ENCODE results near the gene CBY1. TPM values are rescaled to one million over a fixed set of nuclear protein-coding genes. Genes with fewer than 3 reads are reported as not detected.
"Not testable (repeated sequence)": the region's sequence is repeated elsewhere in the genome, so short reads cannot be mapped to it uniquely, and the experiment has no call there.

CBY1 gene
- total RNA-seq (2014; rRNA removed; shearing (Covaris generic)), result 20.4 and 25.0 TPM in 2 replicates

DNA sequence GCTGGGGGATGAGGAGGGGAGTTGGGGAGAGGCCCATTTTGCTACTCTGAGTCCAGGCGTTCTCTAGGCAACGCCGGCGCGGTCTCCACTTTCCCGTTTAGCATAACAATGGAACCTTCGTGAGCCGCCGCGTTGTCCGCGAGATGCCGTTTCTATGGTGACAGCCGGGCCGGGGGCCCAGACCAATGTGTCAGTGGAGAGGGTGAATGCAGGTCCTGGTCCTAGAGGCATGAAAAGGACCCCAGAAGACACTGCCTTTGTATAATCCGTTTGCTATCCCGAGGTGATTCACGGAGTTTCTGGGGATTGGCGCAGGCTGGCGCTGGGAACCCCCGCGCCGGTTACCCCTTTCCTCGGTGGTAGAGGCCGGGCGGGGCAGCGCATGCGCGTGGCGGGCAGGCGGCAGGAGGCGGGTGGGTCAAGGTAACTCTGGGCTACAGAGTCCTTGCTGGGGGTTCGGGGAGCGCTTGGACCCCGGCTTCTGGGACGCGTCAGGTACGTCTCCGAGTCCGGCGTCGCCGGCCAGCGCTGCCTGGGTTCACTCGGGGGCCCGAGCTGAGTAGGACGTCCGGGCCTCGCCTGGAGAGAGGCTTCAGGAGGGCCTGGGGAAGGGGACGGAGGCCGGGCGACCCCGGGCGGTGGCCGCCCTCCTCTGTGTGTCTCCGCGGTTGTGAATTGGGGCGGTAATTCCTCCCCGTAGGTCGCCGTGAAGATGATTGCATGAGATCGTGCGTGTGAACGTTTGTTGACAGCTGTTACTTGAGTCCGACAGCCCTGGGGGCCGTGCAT, at the start of gene CBY1, which contains the start of gene FAM227A:
TSS of gene CBY1 (plus strand) at position 383 of the 789 bp plus-strand sequence. CDS start 11,417 bp downstream, outside the sequence.
TSS of gene FAM227A (minus strand) at position 137 of the 789 bp plus-strand sequence. CDS start 6,224 bp downstream, outside the sequence.
- peak; percentile 81 for DNase-seq (ENCODE audit: low spot score)

DNA sequence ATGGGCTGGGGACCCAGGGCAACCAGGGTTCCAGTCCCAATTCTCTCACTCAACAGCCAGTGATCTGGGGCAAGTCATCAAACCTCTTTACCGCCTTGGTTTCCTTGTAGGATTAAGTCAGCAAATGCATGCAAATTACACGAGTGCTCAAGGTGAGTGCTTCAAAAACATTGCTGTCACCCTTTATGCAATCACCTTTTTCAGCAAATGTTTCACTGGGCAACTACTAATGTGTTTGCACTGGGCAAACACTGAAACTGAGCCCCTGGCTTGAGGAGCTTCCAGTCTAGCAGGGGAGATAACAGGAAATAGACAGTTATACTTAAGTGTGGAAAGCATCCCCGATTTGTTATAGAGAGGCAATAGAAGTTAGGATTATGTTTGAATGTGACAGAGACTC, 48.8 kb upstream of the CBY1 start:
- no peak for DNase-seq (ENCODE audit: low spot score)

DNA sequence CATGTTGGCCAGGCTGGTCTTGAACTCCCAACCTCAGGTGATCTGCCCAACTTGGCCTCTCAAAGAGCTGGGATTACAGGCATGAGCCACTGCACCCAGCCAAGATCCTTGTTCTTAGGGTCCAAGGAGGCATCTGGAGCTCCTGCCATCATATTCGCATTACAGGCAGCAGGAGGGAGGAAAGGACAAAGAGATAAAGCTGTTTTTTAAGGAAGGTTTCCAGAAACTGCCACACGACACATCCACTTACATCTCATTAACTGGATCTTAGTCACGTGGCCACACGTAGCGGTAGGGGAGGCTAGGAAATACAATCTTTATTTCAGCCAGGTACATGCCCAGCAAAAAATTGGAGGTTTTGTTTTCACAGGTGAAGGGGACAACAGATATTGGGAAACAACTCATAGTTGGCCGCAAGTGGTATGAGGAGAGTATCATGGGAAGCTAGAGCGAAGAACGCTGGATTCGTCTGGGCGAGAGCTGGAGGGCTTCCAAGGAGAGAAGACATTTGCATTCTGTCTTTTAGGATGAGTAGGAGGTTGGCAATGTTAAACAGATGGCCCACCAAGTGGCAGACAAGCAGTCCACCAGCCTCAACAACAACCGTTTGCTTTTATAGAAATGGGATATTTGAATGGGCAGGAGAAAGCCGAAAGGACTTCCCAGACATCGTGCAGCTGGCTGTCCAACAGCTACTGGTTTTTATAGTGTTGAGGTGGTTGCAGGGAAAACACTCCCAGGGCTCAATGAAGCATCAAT, 47.3 kb upstream of the CBY1 start:
- no peak for DNase-seq (ENCODE audit: low spot score)

DNA sequence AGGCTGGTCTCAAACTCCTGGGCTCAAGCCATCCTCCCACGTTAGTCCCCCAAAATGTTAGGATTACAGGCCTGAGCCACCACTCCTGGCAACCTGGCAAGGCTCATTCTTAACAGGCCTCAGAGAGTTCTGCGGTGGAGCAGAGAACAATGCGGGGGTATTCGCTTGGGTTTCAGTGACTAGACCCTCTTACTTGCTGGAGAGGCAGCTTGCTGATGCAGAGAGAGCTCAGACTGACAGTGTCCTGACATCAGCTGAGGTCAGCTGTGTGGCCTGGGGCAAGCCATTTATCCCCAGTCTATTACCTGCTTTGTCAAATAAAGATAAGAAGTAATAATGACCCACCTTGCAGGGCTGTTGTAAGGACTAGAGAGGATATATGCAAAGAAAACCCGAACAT, 46.2 kb upstream of the CBY1 start:
- no peak for DNase-seq (ENCODE audit: low spot score)

DNA sequence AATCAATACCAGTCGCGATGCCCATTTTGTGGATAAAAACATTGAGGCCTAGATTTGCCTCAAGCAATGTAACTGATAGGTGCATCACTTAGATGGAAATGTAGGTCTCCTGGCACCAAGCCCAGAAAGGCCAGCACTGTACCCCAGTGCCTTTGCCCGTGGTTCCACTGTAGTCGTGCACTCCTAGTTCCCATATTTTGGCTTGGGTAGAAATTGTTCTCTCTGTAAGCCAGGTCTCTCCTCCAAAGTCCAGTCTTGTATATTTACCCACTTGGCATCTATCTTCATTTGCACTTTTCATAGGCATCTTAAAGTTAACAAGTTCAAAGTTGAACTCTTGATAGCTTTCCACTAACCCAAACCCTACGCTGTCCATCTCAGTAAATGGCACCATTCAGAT, 44.9 kb upstream of the CBY1 start:
- no peak for DNase-seq (ENCODE audit: low spot score)

DNA sequence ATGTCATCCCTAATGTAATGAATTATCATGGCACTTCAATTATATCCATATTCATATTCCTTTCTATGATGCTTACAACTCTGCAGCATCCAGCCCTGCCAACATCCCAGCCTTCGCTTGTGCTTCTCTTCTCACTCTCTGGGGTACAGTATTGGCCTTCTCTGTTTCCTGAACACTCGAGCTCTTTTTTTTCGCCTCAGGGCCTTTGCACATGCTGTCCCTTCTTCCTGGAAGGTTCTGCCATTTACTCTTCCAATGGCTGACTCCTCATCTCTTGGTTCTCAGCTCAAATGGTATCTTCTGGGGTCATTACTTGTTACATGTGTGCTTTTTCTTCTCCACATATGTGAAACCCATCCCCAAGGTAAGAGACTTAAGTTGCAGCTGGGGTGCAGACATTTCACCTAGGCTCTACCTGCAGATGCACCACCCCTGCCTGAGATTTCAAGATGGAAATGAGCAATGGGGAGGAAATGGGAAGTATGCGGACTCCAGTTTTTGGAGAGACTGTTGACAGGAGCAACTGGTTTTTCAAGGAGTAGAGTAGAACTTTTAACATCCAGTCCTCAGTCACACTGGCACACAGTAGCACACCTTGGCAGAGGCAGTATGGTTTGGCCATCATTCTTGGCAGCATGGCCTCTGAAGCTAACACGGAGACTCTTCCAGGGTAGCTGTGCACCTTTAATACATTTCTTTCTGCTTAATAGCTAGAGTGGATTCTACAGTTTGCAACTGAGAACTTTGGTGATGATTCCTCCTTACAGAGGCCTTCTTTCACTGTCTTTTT, 44.0 kb upstream of the CBY1 start:
- DNase-seq (ENCODE audit: low spot score), result no peak

DNA sequence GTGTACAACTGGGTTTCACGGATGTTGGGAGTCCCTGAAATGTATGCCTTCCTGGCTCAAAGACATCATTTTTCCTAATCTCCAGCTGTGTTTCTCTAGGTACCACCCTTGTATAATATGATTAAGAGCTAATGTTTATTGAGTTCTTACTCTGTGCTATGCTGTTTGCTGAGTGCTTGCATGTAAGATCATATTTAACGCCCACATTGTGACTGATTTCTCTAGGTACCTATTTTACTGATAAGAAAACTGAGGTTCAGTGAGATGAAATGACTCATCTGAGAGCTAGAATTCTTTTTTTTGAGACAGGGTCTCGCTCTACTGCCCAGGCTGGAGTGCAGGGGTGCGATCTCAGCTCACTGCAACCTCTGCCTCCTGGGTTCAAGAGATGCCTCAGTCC, 42.9 kb upstream of the CBY1 start:
- no peak for DNase-seq (ENCODE audit: low spot score)

DNA sequence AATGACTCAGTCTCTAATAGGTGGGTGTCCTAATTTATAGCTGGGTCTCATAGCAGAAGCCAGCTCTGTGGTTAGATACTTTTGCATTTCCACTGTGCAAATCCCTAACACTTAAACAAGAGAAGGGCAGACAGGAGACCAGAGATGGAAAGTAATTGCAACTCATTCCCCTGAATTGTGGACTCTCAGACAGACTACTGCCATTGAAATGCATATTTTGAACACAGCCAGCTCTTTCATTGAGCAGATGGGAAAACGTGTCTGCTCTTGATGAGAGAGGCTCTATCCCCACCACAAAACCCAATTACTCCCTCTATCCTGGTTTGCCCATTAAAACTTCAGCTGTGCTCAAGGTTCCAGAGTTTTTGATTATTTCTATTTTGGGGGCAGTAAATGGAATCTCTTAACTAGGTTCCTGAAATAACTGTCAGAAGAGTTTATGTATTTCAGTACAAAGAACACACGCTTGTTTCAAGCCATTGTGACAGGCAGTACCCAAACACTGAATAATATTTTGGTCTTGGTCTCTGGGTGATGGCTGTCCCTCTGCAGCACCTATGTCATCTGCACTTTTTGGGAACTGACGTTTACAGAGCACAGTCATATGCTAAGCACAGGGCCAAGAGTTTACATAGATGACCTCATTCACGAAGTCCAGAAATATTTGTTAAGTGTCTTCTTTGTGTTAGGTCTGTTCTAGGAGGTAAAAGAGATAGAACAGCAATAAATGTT, 41.9 kb upstream of the CBY1 start:
- DNase-seq (ENCODE audit: low spot score), result no peak

DNA sequence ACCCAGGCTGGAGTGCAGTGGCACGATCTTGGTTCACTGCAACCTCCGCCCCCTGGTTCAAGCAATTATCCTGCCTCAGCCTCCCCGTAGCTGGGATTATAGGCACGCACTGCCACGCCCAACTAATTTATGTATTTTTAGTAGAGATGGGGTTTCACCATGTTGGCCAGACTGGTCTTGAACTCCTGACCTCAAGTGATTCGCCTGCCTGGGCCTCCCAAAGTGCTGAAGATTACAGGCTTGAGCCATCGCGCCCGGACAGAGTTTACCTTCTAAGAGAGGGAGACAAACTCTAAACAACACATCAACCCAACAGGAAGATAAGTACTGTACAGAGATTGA, 41.4 kb upstream of the CBY1 start:
- DNase-seq (ENCODE audit: low spot score), result not testable (repeated sequence)

DNA sequence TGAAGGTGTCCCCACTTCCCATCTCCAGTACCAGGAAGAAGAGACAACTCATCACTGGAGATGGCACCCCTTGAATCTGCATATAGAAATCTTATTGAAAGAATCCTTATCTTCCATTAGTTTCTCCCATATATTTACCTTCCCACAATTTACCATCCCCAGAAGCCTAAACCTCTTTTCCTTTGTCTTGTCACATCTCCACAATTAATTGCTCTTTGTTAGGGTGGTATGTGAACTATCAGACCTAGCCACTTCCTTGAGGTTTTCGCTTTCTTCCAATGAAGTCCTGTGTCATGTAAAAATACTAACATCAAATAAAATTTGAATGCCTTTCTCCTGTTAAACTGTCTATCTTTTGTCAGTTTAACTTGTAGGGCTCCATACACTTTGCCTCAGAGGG, 38.2 kb upstream of the CBY1 start:
- DNase-seq (ENCODE audit: low spot score), result no peak

DNA sequence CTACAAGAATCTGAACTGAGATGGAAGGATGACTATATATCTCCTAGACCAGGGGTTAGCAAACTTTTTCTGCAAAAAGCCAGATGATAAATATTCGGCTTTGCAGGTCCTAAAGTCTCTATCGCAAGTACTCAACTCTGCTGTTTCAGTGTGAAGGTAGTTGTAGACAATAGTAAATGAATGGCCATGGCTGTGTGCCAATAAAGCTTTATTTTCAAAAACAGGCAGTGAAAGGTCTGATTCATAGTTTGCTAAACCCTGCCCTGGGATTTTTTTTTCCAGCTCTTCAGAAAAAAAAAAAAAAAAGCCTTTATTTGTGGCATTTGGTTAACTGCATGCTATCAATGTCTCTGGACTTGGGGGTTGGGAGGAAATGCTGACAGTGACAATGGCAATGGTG, 37.8 kb upstream of the CBY1 start:
- DNase-seq (ENCODE audit: low spot score), result no peak

DNA sequence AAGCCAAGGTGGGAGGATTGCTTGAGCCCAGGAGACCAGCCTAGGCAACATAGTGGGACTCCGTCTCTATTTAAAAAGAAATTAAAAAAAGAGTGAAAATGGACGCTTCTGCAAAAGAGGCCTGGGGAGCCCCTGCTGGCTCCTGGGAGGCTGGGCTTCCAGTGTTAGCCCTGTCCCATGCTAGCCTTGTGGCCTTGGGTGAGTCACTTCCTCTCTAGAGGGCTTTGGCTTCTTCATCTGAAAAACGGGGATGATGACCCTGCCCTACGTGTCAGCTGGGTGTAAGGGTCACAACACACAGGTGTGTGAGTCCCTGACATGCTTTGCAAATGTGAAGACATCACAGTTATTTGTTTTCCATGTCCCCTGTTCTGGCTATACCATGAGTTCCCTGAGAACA, 33.1 kb upstream of the CBY1 start:
- DNase-seq (ENCODE audit: low spot score), result no peak

DNA sequence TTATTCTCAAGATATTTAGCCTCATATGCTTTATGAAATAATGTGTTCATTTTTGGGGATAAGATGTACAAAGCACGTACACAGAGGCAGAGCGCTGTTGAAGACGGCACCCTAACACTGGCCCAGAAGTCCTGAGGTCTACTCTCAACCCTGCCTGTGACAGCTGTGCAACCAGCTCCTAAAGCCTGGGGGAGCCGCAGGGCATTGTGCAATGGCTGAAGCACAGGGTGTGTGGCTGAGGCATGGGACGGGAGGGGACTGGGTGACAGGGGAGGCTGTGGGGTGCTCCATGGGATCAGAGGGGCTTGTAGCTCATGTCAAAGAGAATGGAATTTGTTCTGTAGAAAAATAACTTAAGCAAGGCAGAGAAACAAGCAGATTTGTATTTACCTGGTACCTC, 28.0 kb upstream of the CBY1 start:
- no peak for DNase-seq (ENCODE audit: low spot score)

DNA sequence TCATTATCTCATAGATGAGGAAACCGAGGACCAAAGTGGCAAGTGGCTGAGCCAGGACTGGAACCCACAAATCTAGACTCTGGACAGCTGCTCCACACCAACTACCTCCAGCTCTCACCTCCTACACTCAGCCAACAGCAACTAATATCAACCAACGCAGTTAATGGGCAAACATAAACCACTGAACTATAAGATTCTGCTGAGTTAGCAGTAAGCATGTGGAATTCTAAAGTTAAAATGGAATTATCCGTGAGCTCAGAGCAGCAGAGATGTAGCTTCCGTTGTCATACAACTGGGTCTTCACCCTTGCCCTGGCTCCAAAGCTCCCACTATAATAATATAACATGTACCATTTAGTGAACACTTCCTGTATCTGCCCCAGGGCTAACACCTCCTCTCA, 27.3 kb upstream of the CBY1 start:
- no peak for DNase-seq (ENCODE audit: low spot score)

DNA sequence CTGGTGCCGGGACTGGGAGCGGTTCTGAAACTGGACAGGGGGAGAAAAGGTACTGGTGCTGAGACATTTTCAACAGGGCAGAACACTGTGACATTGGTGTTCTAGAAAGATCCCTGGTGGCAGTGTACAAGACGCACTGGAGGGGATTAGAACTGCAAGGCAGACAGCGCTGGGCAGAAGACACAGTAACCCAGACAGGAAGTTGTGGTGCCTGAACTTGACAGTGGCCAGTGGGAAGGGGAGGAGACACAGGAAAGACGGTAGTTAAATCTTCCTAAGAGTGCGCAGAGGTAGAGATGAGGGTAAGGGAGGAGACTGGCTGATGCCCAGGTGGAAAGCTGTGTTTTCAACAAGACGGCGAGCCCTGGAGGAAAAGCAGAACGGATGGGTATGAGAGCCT, 24.7 kb upstream of the CBY1 start:
- DNase-seq (ENCODE audit: low spot score), result no peak

DNA sequence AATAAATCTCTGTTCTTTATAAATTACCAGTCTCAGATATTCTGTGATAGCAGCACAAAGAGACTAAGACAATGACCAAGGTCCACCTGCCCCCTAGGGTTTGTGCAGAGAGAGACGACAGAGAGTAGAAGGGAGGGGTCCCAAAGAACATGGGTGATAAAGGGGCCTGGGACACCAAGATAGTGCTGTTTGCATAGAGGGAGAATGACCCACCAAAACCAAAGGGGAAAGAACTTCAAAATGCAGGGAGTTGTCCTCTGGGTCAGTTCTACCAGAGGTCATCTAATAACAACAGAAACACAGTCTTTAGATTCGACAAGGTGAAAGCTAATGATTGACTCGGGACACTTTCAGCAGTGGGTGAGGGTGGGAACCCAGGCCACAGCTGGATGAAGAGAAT, 23.9 kb upstream of the CBY1 start:
- no peak for DNase-seq (ENCODE audit: low spot score)

DNA sequence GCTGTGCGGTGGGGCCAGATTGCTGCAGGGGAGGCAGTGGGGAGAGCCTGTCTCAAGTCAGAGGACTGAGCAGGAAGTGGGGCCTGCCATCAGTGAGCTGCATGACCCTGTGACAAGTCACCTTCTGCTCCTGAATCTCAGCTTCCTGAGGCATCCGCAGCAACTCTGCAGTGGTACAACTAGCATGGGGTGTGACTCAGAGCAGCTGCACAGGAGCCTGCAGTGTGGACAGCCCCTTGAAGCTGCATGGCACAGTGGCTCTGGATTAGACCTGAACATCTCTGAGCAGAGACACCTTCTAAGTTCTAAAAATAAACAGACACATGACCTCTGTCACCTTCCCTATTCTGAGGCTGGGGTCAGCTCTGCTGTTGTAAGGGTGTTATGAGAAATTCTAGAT, 18.2 kb upstream of the CBY1 start:
- DNase-seq (ENCODE audit: low spot score), result no peak

DNA sequence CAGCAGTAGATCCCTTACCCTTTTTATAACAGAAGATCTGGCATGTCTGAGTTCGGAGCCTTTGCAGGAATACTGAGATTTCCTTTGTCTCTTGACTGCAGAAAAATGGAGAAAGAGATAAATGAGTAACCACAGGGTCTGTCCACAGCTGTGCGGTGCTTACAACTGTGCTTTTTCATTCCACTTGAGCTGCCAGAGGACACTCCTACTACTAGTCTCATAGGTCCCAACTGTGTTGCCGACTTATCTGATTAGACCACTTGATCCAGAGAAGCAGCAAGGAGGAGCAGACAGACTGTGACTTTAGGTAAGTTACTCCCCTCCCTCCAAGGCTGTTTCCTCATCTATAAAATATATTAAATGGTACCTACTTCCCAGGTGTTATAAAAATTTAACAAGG, 17.7 kb upstream of the CBY1 start:
- no peak for DNase-seq (ENCODE audit: low spot score)

DNA sequence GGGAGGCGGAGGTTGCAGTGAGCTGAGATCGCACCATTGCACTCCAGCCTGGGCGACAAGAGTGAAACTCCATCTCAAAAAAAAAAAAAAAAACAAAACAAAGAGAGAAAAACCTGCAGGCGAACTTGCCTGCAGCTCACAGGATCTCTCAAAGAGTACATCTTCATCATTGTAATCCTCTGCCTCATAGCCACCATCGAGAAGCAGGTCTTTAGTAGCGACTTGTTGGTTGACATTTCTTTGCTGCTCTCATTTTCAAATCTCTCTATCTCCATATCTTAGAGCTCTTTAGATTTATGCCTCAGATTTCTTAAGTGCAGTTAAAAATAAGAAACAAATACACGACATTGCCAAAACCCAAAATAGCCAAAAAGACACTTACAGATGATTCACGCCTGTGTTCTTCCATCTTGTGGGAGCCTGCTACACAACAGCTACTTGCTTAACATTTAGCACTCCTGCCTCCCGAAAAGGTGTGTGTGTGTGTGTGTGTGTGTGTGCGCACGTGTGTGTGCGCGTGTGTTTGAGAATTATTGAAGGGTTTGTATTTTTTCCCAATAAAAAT, 14.9 kb upstream of the CBY1 start:
- DNase-seq (ENCODE audit: low spot score), result no peak

DNA sequence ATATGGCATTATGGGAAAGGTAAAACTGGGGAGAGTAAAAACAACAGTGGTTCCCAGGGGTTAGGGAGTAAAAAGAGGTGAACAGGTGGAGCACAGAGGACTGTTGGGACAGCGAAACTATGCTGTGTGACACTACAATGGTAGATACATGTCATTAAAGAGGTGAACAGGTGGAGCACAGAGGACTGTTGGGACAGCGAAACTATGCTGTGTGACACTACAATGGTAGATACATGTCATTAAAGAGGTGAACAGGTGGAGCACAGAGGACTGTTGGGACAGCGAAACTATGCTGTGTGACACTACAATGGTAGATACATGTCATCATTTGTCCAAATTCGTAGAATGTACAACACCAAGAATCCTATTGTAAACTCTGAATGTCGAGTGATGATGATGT, 12.2 kb upstream of the CBY1 start:
- DNase-seq (ENCODE audit: low spot score), result not testable (repeated sequence)

DNA sequence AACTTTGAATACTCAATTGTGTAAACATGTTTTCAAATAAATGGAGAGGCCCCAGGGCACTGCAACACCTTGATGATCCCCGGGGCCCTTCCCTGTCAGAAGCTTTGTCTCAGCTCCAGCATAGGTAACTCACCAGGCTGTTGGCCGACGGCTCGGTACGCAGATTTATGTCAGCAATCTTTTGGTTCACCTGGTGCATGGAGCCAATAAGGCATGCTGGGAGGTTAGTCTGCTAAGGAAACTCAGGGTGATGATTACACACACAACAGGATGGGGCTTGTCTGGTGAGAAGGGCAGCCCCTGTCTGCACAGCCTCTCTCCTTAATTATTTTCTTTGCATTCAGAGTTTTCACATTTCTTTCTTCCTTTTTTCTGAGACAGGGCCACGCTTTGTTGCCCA, 11.0 kb upstream of the CBY1 start:
- DNase-seq (ENCODE audit: low spot score), result no peak

All from H4 (cell line).